NCI-H1417 (cell line): ENCODE measurements around the gene FNIP1.
"Not testable (repeated sequence)": the region's sequence is repeated elsewhere in the genome, so short reads cannot be mapped to it uniquely, and the experiment has no call there.

Experiments used
- DNase-seq, 3 experiments: peaks; one replicate each; lab custom pipeline; 2025; lab: John Stamatoyannopoulos, UW

The FNIP1 gene

DNA sequence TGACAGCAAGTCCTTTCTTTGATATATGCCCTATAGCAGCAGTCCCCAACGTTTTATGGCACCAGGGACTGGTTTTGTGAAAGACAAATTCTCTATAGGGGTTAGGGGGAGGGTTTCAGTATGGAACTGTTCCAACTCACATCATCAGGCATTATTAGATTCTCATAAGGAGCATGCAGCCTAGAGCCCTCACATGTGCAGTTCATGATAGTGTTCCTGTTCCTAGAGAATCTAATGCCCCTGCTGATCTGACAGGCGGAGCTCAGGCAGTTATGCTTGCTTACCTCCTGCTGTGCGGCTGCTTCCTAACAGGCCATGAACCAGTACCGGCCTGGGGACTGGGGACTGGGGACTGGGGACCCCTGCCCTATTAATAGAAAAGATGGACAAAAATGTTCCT, 159.1 kb downstream of the FNIP1 start:
- peak in 1 of 3 experiments; percentile 6 for DNase-seq

DNA sequence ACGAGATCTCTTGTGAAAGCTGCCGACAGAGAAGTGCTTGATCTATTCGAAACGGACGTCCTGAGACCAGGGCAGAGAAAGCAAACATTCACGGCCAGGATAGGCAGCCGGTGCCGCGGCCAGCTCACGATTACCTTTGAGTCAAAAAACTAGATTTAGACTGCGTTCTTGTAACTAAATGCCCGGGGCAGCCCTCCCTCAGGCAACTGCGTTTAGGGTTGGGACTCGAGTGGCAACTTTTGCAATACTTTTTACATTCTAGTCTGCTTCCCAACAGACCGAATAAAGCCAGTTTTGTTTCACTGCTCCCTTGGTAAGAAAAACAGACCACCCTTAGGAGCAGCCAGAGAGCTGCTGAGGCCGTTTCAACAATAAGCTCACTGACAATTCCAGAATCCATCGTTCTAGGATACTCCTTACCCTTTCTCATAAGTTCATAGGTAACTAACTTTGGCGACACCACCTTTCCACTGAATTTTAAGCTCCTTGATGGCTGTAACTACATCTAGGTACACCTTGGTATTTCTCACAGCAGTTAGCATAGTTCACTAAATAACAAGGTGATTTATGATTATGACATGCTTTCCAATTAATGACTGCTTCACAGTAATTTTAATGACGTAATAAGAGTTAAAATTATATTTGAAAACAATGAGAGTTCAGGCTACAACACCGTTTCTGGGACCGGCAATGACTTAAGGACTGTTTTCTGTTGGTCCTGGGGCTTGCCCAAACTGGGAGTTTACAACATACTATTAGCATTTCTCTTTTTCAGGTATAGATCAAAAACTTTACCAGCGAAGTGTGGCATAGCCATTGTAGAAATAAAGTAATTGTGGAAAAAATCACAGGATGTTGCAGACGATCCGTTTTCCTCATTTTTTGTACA, 160.9 kb downstream of the FNIP1 start:
- DNase-seq = peak in 1 of 3 experiments; percentile 75

- peak; percentile 93 to 99 (median 98) for DNase-seq
Observed at GRCh38 chr5:131634996-131635683, 161.7 kb downstream of the FNIP1 start, which contains the start of gene RAPGEF6. RAPGEF6 (minus strand) TSS chr5:131635229; CDS start chr5:131635030, 199 bp downstream.

DNA sequence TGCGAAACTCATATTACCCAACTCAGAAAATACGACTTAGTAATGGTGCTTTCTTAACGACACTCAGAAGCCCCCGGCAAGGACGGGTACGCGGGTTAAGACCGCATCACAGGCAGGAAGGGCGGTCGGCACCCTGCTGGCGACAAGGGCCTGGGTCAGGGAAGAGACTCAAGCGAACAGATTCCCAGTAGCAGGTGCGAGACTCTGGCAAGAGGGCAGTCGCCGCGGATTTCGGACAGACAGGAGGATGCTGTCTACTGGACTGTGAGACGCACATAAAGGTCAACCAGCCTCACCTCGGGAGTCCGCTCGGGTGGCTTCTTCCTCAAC, 162.2 kb downstream of the FNIP1 start:
- peak in 1 of 3 experiments; percentile 79 for DNase-seq

- DNase-seq = peak in 1 of 3 experiments; percentile 28
Observed at GRCh38 chr5:131634238-131634637, 162.6 kb downstream of the FNIP1 start.

GRCh38 chr5:131633830-131634229, 163.0 kb downstream of the FNIP1 start:
- peak in 1 of 3 experiments; percentile 11 for DNase-seq

GRCh38 chr5:131630963-131631350, 165.9 kb downstream of the FNIP1 start:
- no peak for DNase-seq

GRCh38 chr5:131630208-131630962, 166.4 kb downstream of the FNIP1 start:
- peak in 1 of 3 experiments; percentile 48 for DNase-seq

DNA sequence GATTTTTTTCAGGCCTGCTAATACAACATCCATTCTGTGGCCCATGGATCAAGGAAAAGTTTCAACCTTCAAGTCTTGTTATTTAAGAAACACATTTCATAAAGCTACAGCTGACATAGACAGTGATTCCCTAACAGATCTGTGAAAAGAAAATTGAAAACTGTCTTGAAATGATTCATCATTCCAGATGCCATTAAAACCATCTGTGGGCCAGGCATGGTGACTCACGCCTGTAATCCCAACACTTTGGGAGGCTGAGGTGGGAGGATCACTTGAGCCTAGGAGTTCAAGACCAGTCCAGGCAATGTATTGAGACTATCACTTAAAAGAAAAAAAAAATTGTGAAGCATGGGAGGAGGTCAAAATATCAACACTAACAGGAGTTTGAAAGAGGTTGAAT, 167.8 kb downstream of the FNIP1 start:
- no peak for DNase-seq

GRCh38 chr5:131627207-131627865, 169.5 kb downstream of the FNIP1 start:
- no peak for DNase-seq

GRCh38 chr5:131622633-131623032, 174.2 kb downstream of the FNIP1 start:
- DNase-seq = no peak

- not testable (repeated sequence) for DNase-seq
Observed at GRCh38 chr5:131621164-131621563, 175.7 kb downstream of the FNIP1 start.

- DNase-seq = peak in 1 of 3 experiments; percentile 31
Observed at GRCh38 chr5:131619102-131619501, 177.7 kb downstream of the FNIP1 start.

DNA sequence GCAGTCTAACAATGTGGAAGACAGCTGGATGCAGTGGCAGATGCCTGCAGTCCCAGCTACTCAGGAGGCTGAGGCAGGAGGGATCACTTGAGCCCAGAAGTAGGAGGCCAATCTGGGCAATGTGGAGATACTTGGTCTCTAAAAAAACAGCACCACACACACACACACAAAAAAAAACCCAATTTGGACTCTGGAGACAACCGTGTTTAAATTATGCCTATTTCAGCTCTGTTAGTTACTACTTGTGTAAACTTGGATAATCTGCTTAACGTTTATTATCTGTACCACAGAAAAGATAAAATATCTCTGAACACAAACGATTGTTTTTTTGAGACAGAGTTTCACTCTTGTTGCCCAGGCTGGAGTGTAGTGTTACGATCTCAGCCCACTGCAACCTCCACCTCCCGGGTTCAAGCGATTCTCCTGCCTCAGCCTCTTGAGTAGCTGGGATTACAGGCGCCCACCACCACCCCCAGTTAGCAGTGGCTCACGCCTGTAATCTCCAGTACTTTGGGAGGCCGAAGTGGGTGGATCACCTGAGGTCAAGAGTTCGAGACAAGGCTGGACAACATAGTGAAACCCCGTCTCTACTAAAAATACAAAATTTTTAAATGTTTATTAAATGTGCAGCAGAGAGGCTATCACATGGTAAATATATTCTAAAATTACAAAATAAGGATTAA, 179.5 kb downstream of the FNIP1 start:
- no peak for DNase-seq

DNA sequence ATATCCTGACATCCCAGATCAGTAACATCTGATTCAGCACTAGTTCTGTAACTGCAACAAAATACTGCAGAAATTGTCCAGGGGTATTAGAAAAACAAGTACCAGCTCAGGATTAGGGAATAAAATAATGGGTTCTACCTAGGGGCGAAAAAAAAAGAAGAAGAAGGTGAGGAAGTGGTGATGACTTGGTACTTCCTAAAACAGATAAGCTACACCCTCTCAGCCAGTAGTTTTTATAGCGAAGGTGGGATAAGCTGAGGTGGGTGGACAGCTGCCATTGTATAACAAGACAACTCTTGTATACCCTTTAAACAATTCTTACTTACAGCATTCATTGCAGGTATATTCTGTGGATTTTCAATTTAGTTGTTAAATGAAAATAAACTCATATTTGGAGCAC, 180.9 kb downstream of the FNIP1 start:
- DNase-seq = no peak

GRCh38 chr5:131613423-131613822, 183.4 kb downstream of the FNIP1 start:
- DNase-seq = no peak

DNA sequence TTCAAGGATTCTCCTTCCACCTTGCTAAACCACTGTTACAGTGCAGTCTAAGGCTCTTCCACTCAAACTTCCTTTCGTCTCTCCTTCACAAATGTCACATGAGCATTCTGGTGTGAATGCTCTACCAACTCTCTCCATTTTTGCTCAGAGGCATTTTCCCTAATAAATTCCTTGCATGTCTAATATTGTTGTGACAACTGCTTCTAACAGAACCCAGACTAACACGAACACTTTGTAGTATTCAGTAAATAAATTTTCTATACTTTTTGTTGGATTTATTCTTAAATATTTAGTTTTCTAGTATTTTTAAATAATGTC, 185.8 kb downstream of the FNIP1 start:
- DNase-seq = no peak

GRCh38 chr5:131610198-131611063, 186.4 kb downstream of the FNIP1 start:
- DNase-seq = no peak

GRCh38 chr5:131609774-131610173, 187.0 kb downstream of the FNIP1 start:
- DNase-seq = no peak

DNA sequence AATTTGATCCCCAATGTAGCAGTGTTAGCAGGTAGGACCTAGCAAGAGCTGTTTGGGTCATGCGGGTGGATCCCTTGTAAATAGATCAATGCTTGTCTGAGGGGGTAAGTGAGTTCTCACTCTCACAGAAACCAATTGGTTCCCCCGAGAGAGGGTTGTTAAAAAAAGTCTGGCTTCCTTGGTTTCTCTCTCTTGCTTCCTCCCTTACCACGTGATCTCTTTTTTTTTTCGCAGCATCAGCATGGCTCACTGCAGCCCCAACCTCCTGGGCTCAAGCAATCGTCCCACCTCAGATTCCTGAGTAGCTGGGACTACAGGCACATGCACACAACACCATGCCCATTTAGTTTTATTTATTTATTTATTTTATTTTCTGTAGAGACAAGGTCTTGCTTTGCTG, 188.2 kb downstream of the FNIP1 start:
- DNase-seq = no peak
